ENCODE data around the gene KLC1.

KLC1 gene

GRCh38 chr14:103721334-103722120, 92.5 kb downstream of the KLC1 start:
- no peak overlapping the region for H3K4me2 ChIP-seq (ENCODE audit: low read length)
- no peaks in the 10 kb centered on the region for H3K27me3 ChIP-seq (ENCODE audit: control insufficient read depth, low read length)
- H4K20me1 ChIP-seq (ENCODE audit: control insufficient read depth, insufficient read depth, low read depth, low read length), result peaks cover 5% of the 10 kb centered on the region; the same call in 1 of the 2 replicates
- H3K27ac ChIP-seq (ENCODE audit: low read depth, low read length), result no peak overlapping the region
- H3K9me2 ChIP-seq (replicated peaks; ENCODE audit: control insufficient read depth, low read length), result no peaks in the 10 kb centered on the region
- H3K9me3 ChIP-seq (ENCODE audit: control insufficient read depth, insufficient read depth, low read length), result no peaks in the 10 kb centered on the region
- no peak overlapping the region for H3K4me3 ChIP-seq (ENCODE audit: low read length)
- peaks cover 58% of the 10 kb centered on the region for H3K79me2 ChIP-seq (ENCODE audit: control insufficient read depth, low read length)
- no peaks in the 10 kb centered on the region for H3F3A ChIP-seq (ENCODE audit: control insufficient read depth, insufficient read depth)
- TF ChIP-seq, protein P1, sequence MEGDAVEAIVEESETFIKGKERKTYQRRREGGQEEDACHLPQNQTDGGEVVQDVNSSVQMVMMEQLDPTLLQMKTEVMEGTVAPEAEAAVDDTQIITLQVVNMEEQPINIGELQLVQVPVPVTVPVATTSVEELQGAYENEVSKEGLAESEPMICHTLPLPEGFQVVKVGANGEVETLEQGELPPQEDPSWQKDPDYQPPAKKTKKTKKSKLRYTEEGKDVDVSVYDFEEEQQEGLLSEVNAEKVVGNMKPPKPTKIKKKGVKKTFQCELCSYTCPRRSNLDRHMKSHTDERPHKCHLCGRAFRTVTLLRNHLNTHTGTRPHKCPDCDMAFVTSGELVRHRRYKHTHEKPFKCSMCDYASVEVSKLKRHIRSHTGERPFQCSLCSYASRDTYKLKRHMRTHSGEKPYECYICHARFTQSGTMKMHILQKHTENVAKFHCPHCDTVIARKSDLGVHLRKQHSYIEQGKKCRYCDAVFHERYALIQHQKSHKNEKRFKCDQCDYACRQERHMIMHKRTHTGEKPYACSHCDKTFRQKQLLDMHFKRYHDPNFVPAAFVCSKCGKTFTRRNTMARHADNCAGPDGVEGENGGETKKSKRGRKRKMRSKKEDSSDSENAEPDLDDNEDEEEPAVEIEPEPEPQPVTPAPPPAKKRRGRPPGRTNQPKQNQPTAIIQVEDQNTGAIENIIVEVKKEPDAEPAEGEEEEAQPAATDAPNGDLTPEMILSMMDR (IDR thresholded peaks at IDR 0.05; ENCODE audit: low read depth, low read length, poor library complexity, severe bottlenecking), result no peak
- TF ChIP-seq EZH2phosphoT487 (IDR thresholded peaks at IDR 0.05; ENCODE audit: borderline replicate concordance, low read length), result no peak
- no peaks in the 10 kb centered on the region; the same call in 1 of the 2 replicates for H3K36me3 ChIP-seq (ENCODE audit: control insufficient read depth, low read length)
- H3K4me1 ChIP-seq (ENCODE audit: control insufficient read depth, low read length), result peaks cover 14% of the 10 kb centered on the region

GRCh38 chr14:103723748-103724081, 94.7 kb downstream of the KLC1 start:
- Histone ChIP-seq H4K20me1 (ENCODE audit: control insufficient read depth, insufficient read depth, low read depth, low read length) (no peaks in the 10 kb centered on the region), H3K4me1 (ENCODE audit: control insufficient read depth, low read length) (peaks cover 3% of the 10 kb centered on the region), H3F3A (ENCODE audit: control insufficient read depth, insufficient read depth) (no peaks in the 10 kb centered on the region), H3K4me2 (ENCODE audit: low read length) (no peak overlapping the region), H3K27ac (ENCODE audit: low read depth, low read length) (no peak overlapping the region), H3K4me3 (ENCODE audit: low read length) (no peak overlapping the region), H3K79me2 (ENCODE audit: control insufficient read depth, low read length) (peaks cover 37% of the 10 kb centered on the region), H3K36me3 (ENCODE audit: control insufficient read depth, low read length) (no peaks in the 10 kb centered on the region), H3K9me2 (replicated peaks; ENCODE audit: control insufficient read depth, low read length) (no peaks in the 10 kb centered on the region), H3K9me3 (ENCODE audit: control insufficient read depth, insufficient read depth, low read length) (no peaks in the 10 kb centered on the region), H3K27me3 (ENCODE audit: control insufficient read depth, low read length) (no peaks in the 10 kb centered on the region)
- no peak for TF ChIP-seq EZH2phosphoT487 (IDR thresholded peaks at IDR 0.05; ENCODE audit: borderline replicate concordance, low read length)
- TF ChIP-seq, protein P1 (IDR thresholded peaks at IDR 0.05; ENCODE audit: low read depth, low read length, poor library complexity, severe bottlenecking), result no peak

DNA sequence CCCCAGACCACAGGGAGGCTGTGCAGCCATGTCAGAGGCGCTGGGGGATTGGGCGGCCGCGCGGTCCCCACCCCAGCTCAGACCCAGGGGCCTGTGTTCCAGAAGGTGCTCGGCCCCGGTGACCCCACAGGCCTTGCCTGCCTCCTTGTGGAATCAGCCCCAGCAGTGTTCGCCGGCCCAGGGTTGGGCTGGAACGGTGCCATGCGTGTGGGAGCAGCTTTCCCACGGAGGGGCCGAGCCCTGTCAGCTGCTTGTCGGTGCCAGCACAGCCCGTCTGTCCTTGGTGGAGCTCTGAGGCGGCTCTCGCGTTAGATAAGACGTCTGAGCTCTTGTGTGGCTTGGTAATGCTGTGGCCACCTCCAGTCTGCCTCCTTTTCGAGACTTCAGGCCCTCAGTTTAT, 95.1 kb downstream of the KLC1 start:
- Histone ChIP-seq H3K4me1 (ENCODE audit: control insufficient read depth, low read length) (no peaks in the 10 kb centered on the region), H3K36me3 (ENCODE audit: control insufficient read depth, low read length) (peaks cover 3% of the 10 kb centered on the region; the same call in 1 of the 2 replicates), H4K20me1 (ENCODE audit: control insufficient read depth, insufficient read depth, low read depth, low read length) (no peaks in the 10 kb centered on the region), H3K79me2 (ENCODE audit: control insufficient read depth, low read length) (peaks cover 35% of the 10 kb centered on the region), H3K27ac (ENCODE audit: low read depth, low read length) (no peak overlapping the region), H3K9me3 (ENCODE audit: control insufficient read depth, insufficient read depth, low read length) (no peaks in the 10 kb centered on the region), H3K9me2 (replicated peaks; ENCODE audit: control insufficient read depth, low read length) (no peaks in the 10 kb centered on the region), H3K4me3 (ENCODE audit: low read length) (no peak overlapping the region), H3K4me2 (ENCODE audit: low read length) (no peak overlapping the region), H3F3A (ENCODE audit: control insufficient read depth, insufficient read depth) (no peaks in the 10 kb centered on the region), H3K27me3 (ENCODE audit: control insufficient read depth, low read length) (no peaks in the 10 kb centered on the region)
- TF ChIP-seq EZH2phosphoT487 (IDR thresholded peaks at IDR 0.05; ENCODE audit: borderline replicate concordance, low read length), result no peak
- TF ChIP-seq, protein P1 (IDR thresholded peaks at IDR 0.05; ENCODE audit: low read depth, low read length, poor library complexity, severe bottlenecking), result no peak

Data from DOHH2 (cell line).